Glutamatergic neuron (in vitro differentiated cells): ENCODE data around the gene ARL8B. TPM values are rescaled to one million over a fixed set of nuclear protein-coding genes. Genes with fewer than 3 reads are reported as not detected.
A peak's percentile ranks its signal among the peaks of the same experiment; 100 is the strongest.
"Not testable (repeated sequence)": the region's sequence is repeated elsewhere in the genome, so short reads cannot be mapped to it uniquely, and the experiment has no call there.

Source experiments
- DNase-seq: peaks from one replicate; pipeline ENCODE4 v3.0.0; 2022
- H3K27ac Mint-ChIP-seq: one replicate; pipeline ENCODE4 v1.8.0; 2020; ENCODE audit warnings: mild to moderate bottlenecking, mixed read lengths, inconsistent platforms; ENCODE audit not compliant: unreplicated experiment
- H3K27me3 Mint-ChIP-seq: one replicate; pipeline ENCODE4 v1.8.0; 2020; ENCODE audit warnings: mild to moderate bottlenecking, moderate library complexity, mixed read lengths, inconsistent platforms; ENCODE audit not compliant: unreplicated experiment
- H3K36me3 Mint-ChIP-seq: one replicate; pipeline ENCODE4 v1.8.0; 2020; ENCODE audit warnings: mild to moderate bottlenecking, mixed read lengths, inconsistent platforms; ENCODE audit not compliant: unreplicated experiment
- H3K4me1 Mint-ChIP-seq: one replicate; pipeline ENCODE4 v1.8.0; 2020; ENCODE audit warnings: mild to moderate bottlenecking, low read depth, mixed read lengths, inconsistent platforms; ENCODE audit not compliant: unreplicated experiment
- H3K4me3 Mint-ChIP-seq: one replicate; pipeline ENCODE4 v1.8.0; 2020; ENCODE audit warnings: mild to moderate bottlenecking, mixed read lengths, inconsistent platforms; ENCODE audit not compliant: unreplicated experiment
- H3K9me3 Mint-ChIP-seq: one replicate; pipeline ENCODE4 v1.8.0; 2020; ENCODE audit warnings: mild to moderate bottlenecking, moderate library complexity, mixed read lengths, inconsistent platforms; ENCODE audit not compliant: unreplicated experiment
- total RNA-seq: library from RNA; stranded (reverse); fragmentation: NEBNext Ultra II Directional; extraction: Animal tissue kit (Norgen Biotek cat#: 25700); gene quantifications from one replicate; pipeline ENCODE4 v1.2.1, GENCODE V29; 2021; ENCODE audit not compliant: unreplicated experiment
- TF ChIP-seq, protein P1 (sequence below): fragments of 200-600 bp; sonication (generic); IDR thresholded peaks from one replicate; pipeline ENCODE4 v1.5.0; 2021; ENCODE audit not compliant: partially characterized antibody, unreplicated experiment

The ARL8B gene
- total RNA-seq, 1 donor from 2014 or later = 33.9 TPM

DNA sequence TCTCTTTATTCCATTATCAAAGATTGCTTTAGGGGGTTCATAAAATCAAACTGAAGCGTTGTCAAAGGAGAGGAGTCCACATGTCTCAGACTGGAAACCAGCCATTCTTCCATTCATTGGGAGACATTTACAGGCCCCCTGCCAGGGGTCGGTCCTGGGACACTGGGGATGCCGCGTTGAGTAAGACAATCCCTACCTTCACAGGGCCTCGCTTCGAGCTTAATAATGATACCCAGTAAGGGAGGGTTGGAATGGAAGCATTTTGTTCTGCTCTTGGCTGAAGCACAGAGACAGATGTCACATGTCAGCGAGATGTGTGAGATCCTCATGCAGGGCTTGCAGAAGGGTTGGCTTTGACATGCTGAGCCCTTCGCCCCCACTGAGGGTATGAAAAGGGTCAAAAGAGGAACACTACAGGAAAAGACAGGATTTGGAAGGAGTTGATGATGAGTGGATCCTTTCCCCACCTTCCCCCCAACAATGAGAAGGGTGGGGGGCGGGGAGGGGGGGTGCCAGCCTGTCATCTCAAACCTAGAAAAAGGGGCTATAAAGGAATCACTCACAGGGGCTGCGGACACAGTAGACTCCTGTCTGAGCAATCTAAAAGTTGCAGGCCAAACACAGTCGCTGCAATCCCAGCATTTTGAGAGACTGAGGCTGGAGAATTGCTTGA is 25.6 kb upstream of the ARL8B start:
- Mint-ChIP-seq H3K27me3 (peaks cover 3% of the 10 kb centered on the region), H3K4me1 (peaks cover 9% of the 10 kb centered on the region), H3K36me3 (no peaks in the 10 kb centered on the region), H3K27ac (no peak overlapping the region), H3K9me3 (peaks cover 3% of the 10 kb centered on the region), H3K4me3 (peak overlapping the region; percentile 49)
- DNase-seq = no peak
- TF ChIP-seq, protein P1, sequence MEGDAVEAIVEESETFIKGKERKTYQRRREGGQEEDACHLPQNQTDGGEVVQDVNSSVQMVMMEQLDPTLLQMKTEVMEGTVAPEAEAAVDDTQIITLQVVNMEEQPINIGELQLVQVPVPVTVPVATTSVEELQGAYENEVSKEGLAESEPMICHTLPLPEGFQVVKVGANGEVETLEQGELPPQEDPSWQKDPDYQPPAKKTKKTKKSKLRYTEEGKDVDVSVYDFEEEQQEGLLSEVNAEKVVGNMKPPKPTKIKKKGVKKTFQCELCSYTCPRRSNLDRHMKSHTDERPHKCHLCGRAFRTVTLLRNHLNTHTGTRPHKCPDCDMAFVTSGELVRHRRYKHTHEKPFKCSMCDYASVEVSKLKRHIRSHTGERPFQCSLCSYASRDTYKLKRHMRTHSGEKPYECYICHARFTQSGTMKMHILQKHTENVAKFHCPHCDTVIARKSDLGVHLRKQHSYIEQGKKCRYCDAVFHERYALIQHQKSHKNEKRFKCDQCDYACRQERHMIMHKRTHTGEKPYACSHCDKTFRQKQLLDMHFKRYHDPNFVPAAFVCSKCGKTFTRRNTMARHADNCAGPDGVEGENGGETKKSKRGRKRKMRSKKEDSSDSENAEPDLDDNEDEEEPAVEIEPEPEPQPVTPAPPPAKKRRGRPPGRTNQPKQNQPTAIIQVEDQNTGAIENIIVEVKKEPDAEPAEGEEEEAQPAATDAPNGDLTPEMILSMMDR = no peak

DNA sequence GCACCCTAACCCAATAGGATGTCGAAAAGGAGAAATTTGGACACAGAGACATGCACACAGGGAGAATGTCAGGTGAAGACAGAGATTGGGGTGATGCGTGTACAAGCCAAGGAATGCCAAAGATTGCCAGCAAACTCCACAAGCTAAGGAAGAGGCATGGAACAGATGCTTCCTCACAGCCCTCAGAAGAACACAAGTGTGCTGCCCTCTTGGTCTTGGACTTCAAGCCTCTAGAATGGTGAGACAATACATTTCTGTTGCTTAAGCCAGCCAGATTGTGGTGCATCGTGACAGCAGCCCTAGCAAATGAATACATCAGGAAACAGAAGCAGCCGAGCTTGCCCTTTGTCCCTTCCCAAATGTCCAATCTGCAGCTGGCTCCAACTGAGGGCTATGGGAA is 23.7 kb upstream of the ARL8B start:
- H3K9me3 Mint-ChIP-seq = peaks cover 3% of the 10 kb centered on the region
- H3K27ac Mint-ChIP-seq = no peak overlapping the region
- H3K27me3 Mint-ChIP-seq = peaks cover 3% of the 10 kb centered on the region
- DNase-seq = no peak
- TF ChIP-seq, protein P1 = no peak
- H3K36me3 Mint-ChIP-seq = no peaks in the 10 kb centered on the region
- peaks cover 9% of the 10 kb centered on the region for H3K4me1 Mint-ChIP-seq
- no peak overlapping the region for H3K4me3 Mint-ChIP-seq

DNA sequence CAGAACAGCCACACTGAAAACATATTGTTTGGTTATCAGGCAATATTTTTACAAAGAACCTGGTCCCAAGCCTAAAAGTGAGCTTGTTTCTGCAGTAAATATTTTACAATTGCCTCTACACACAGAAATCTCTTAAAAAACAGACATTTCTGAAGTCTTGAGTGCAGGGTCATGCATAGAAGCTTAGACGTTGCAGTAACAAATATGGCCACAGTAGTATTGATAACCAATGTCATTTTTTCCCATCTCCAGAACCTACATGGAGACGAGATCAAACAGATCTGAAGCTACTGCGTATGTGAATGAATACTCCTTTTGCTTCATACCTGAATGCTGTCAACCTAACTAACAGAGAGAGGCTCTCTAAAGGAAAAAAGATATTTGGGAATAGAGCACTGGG is 19.6 kb upstream of the ARL8B start:
- no peaks in the 10 kb centered on the region for H3K9me3 Mint-ChIP-seq
- no peaks in the 10 kb centered on the region for H3K4me1 Mint-ChIP-seq
- H3K27me3 Mint-ChIP-seq = no peaks in the 10 kb centered on the region
- no peak overlapping the region for H3K4me3 Mint-ChIP-seq
- DNase-seq = no peak
- H3K36me3 Mint-ChIP-seq = no peaks in the 10 kb centered on the region
- TF ChIP-seq, protein P1 = no peak
- H3K27ac Mint-ChIP-seq = no peak overlapping the region

DNA sequence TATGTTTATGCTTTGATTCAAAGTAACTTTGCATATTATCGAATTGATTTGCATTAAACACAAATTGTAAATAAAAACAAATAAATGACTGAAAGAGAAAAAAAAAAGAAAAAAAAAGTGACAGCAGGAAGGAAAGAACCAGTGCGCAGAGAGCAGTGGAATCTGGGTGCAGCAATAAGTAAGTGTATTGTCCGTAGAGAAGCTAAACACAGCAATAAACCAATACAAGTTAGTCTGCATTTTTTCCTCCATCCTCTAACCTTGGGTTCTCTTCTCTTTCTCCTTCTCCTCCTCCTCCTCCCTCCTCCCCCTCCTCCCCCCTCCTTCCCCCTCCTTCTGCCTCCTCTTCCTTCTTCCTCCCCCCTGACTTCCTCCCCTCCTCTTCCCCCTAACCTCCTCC is 18.3 kb upstream of the ARL8B start:
- Mint-ChIP-seq H3K27me3 (no peaks in the 10 kb centered on the region), H3K4me3 (no peak overlapping the region), H3K4me1 (no peaks in the 10 kb centered on the region), H3K27ac (no peak overlapping the region), H3K36me3 (no peaks in the 10 kb centered on the region), H3K9me3 (no peaks in the 10 kb centered on the region)
- no peak for DNase-seq
- TF ChIP-seq, protein P1 = no peak

DNA sequence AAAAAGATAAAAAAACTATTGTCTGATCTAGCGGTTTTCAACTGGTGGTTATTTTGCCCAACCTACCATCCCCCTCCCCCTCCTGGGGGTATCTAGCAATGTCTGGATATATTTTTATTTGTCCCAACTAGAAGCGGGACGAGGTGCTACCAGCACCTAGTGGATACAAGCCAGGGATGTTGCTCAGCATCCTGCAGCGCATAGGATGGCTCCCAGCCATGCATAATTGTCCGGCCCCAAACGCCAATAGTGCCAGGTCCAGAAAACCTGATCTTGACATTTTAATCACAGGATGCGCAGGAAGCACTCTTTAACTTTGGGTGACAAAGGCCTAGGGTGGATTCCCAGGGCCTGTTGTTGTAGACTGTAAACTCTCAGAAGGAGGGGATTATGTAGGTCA is 17.0 kb upstream of the ARL8B start:
- no peaks in the 10 kb centered on the region for H3K4me1 Mint-ChIP-seq
- no peak for DNase-seq
- H3K4me3 Mint-ChIP-seq = no peak overlapping the region
- TF ChIP-seq, protein P1 = no peak
- no peaks in the 10 kb centered on the region for H3K9me3 Mint-ChIP-seq
- no peaks in the 10 kb centered on the region for H3K36me3 Mint-ChIP-seq
- H3K27me3 Mint-ChIP-seq = no peaks in the 10 kb centered on the region
- H3K27ac Mint-ChIP-seq = no peak overlapping the region

DNA sequence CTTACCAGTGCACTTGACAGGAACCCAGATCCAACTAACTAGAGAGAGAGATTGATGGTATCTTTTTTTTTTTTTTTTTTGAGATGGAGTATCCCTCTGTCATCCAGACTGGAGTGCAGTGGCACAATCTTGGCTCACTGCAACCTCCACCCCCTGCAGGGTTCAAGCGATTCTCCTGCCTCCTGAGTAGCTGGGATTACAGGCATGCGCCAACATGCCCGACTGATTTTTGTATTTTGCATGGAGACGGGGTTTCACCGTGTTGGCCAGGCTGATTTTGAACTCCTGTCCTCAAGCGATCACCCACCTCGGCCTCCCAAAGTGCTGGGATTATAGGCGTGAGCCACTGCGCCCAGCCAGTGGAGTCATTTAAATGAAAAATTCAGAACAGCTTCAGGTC is 15.7 kb upstream of the ARL8B start:
- not testable (repeated sequence) for H3K4me1 Mint-ChIP-seq, H3K36me3 Mint-ChIP-seq, H3K27me3 Mint-ChIP-seq, DNase-seq, H3K9me3 Mint-ChIP-seq, H3K4me3 Mint-ChIP-seq, H3K27ac Mint-ChIP-seq

DNA sequence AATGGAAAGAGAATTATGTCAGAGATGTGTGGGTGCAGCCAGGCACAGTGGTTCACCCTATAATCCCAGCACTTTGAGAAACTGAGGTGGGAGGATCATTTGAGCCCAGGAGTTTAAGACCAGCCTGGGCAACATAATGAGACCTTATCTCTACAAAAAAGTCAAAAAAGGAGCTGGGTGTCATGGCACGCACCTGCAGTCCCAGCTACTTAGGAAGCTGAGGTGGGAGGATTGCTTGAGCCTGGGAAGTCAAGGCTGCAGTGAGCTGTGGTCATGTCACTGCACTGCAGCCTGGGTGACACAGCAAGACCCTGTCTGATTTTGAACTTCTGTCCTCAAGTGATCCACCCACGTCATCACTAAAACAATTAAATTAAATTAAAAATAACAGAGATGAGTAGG is 15.2 kb upstream of the ARL8B start:
- not testable (repeated sequence) for H3K36me3 Mint-ChIP-seq, H3K27me3 Mint-ChIP-seq, DNase-seq, H3K4me3 Mint-ChIP-seq, H3K4me1 Mint-ChIP-seq, H3K9me3 Mint-ChIP-seq, H3K27ac Mint-ChIP-seq
